Stomach smooth muscle (tissue), 2 donors: Measurements from ENCODE around the gene PSMD8.
A peak's percentile ranks its signal among the peaks of the same experiment; 100 is the strongest.

Source experiments
- H3K27ac ChIP-seq: one replicate; pipeline ENCODE4 v1.7.0; 2013; ENCODE audit warnings: mild to moderate bottlenecking, low read length, inconsistent platforms
- H3K27me3 ChIP-seq, 2 donors: one replicate each; pipeline ENCODE4 v1.7.0; 2013; ENCODE audit warnings: low read length in 2 of 2; ENCODE audit not compliant: insufficient read depth in 2 of 2, control insufficient read depth in 1 of 2
- H3K36me3 ChIP-seq, 2 donors: one replicate each; pipeline ENCODE4 v1.7.0; 2013; ENCODE audit warnings: low read length in 2 of 2; ENCODE audit not compliant: control insufficient read depth in 2 of 2, insufficient read depth in 2 of 2
- H3K4me1 ChIP-seq: one replicate; pipeline ENCODE4 v1.7.0; 2013; ENCODE audit warnings: low read length; ENCODE audit not compliant: control insufficient read depth, insufficient read depth
- H3K4me3 ChIP-seq, 2 donors: one replicate each; pipeline ENCODE4 v1.7.0; 2013; ENCODE audit warnings: low read length in 2 of 2
- H3K9ac ChIP-seq, 2 donors: one replicate each; pipeline ENCODE4 v1.7.0; 2013; ENCODE audit warnings: low read length in 2 of 2, mild to moderate bottlenecking in 1 of 2
- H3K9me3 ChIP-seq, 2 donors: one replicate each; pipeline ENCODE4 v1.7.0; 2013; ENCODE audit warnings: low read length in 2 of 2; ENCODE audit not compliant: control insufficient read depth in 2 of 2
- donor health status: healthy.
- donor health status: Pancreatic carcinoma.

The PSMD8 gene

DNA sequence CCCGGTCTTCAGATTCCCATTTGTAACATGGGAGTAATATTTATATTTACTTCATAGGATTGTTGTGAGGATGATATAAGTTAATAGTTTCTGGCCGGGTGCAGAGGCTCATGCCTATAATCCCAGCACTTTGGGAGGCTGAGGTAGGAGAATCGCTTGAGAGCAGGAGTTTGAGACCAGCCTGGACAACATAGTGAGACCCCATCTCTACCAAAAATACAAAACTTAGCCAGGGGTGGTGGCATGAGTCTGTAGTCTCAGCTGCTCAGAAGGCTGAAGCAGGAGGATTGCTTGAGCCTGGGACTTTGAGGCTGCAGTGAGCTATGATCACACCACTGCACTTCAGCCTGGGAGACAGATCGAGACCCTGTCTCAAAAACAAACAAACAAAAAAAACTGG lies 27.5 kb upstream of the PSMD8 start:
- Histone ChIP-seq H3K9ac (no peak overlapping the region), H3K36me3 (peaks cover 2 to 4% of the 10 kb centered on the region in 2 donors), H3K4me1 (no peaks in the 10 kb centered on the region)

GRCh38 chr19:38350883-38351282 lies 23.5 kb upstream of the PSMD8 start:
- Histone ChIP-seq H3K4me1 (no peaks in the 10 kb centered on the region), H3K27ac (no peak overlapping the region), H3K27me3 (peaks cover 10 to 15% of the 10 kb centered on the region in 2 donors), H3K36me3 (no peaks in the 10 kb centered on the region), H3K9me3 (no peaks in the 10 kb centered on the region), H3K9ac (no peak overlapping the region), H3K4me3 (no peak overlapping the region)

More for the DNA sequence above, 27.5 kb upstream of the PSMD8 start:
- no peak overlapping the region for H3K27ac ChIP-seq
- no peak overlapping the region for H3K4me3 ChIP-seq
- H3K27me3 ChIP-seq, result peaks cover 1 to 2% of the 10 kb centered on the region in 2 donors
- no peaks in the 10 kb centered on the region for H3K9me3 ChIP-seq

DNA sequence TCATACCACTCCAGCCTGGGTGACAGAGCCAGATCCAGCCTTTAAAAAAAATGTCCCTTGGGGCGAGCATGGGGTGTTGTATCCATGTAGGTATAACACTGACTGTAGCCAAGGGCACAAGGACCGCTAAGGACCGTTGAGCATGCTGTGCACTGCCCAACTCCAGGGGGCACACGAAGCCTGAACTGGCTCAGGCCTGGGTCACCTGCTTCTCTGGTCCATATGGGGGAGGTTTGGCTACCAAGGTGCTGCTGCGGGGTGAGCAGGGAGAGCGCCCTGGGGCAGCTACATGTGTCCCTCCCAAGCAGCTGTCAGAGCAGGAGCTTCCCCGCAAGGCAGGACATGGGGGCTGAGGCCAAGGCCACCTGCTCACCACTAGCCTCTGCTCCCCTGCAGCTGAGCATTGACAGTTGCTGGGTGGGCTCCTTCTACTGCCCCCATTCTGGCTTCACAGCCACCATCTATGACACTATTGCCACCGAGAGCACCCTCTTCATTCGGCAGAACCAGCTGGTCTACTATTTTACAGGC lies 22.4 kb upstream of the PSMD8 start:
- no peak overlapping the region for H3K4me3 ChIP-seq
- no peak overlapping the region for H3K9ac ChIP-seq
- no peaks in the 10 kb centered on the region for H3K36me3 ChIP-seq
- H3K9me3 ChIP-seq, result no peaks in the 10 kb centered on the region
- no peak overlapping the region for H3K27ac ChIP-seq
- H3K4me1 ChIP-seq, result no peaks in the 10 kb centered on the region
- peaks cover 17 to 20% of the 10 kb centered on the region in 2 donors for H3K27me3 ChIP-seq

- H3K9ac ChIP-seq, result no peak overlapping the region
- no peaks in the 10 kb centered on the region for H3K4me1 ChIP-seq
- no peaks in the 10 kb centered on the region for H3K9me3 ChIP-seq
- H3K27me3 ChIP-seq, result peaks cover 17 to 20% of the 10 kb centered on the region in 2 donors
- no peak overlapping the region for H3K27ac ChIP-seq
- H3K4me3 ChIP-seq, result no peak overlapping the region
- H3K36me3 ChIP-seq, result no peaks in the 10 kb centered on the region
Observed at GRCh38 chr19:38352611-38353010, 21.8 kb upstream of the PSMD8 start.

GRCh38 chr19:38355728-38356725 lies 18.3 kb upstream of the PSMD8 start:
- peaks cover 30 to 34% of the 10 kb centered on the region in 2 donors for H3K27me3 ChIP-seq

DNA sequence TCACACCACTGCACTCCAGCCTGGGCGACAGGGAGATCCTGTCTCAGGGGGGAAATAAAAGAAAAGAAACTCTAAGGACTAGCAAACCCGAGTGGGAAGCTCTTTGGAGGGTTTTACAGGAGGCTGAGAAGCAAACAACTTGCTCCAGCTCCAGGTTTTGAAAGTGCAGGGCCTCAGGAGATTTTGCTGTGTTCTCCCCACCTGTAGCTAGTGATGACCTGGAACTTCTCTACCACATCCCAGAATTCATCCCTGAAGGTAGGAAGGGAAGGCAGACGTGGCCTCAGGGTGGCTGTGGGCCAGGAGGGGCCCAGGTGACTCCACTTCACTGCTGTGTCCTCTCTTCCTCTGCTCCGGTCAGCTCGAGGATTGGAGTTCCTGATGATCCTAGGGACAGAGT lies 16.3 kb upstream of the PSMD8 start:
- Histone ChIP-seq H3K9ac (no peak overlapping the region), H3K27me3 (peaks cover 33 to 36% of the 10 kb centered on the region in 2 donors), H3K36me3 (no peaks in the 10 kb centered on the region)

More at GRCh38 chr19:38355728-38356725, 18.3 kb upstream of the PSMD8 start:
- no peaks in the 10 kb centered on the region for H3K9me3 ChIP-seq
- H3K4me1 ChIP-seq, result no peaks in the 10 kb centered on the region
- H3K9ac ChIP-seq, result no peak overlapping the region
- no peak overlapping the region for H3K27ac ChIP-seq
- H3K36me3 ChIP-seq, result no peaks in the 10 kb centered on the region
- no peak overlapping the region for H3K4me3 ChIP-seq

GRCh38 chr19:38359242-38360021 lies 14.9 kb upstream of the PSMD8 start:
- Histone ChIP-seq H3K4me1 (peaks cover 14% of the 10 kb centered on the region), H3K4me3 (no peak overlapping the region), H3K9me3 (no peaks in the 10 kb centered on the region), H3K9ac (no peak overlapping the region), H3K27ac (no peak overlapping the region), H3K36me3 (no peaks in the 10 kb centered on the region), H3K27me3 (peaks cover 29 to 32% of the 10 kb centered on the region in 2 donors)

More for the DNA sequence above, 16.3 kb upstream of the PSMD8 start:
- H3K27ac ChIP-seq, result no peak overlapping the region
- H3K4me3 ChIP-seq, result no peak overlapping the region
- no peaks in the 10 kb centered on the region for H3K9me3 ChIP-seq
- peaks cover 14% of the 10 kb centered on the region for H3K4me1 ChIP-seq

GRCh38 chr19:38360351-38360750 lies 14.0 kb upstream of the PSMD8 start:
- Histone ChIP-seq H3K4me1 (peaks cover 14% of the 10 kb centered on the region), H3K4me3 (no peak overlapping the region), H3K9me3 (no peaks in the 10 kb centered on the region), H3K36me3 (no peaks in the 10 kb centered on the region), H3K9ac (no peak overlapping the region), H3K27ac (no peak overlapping the region), H3K27me3 (peaks cover 29 to 35% of the 10 kb centered on the region in 2 donors)

DNA sequence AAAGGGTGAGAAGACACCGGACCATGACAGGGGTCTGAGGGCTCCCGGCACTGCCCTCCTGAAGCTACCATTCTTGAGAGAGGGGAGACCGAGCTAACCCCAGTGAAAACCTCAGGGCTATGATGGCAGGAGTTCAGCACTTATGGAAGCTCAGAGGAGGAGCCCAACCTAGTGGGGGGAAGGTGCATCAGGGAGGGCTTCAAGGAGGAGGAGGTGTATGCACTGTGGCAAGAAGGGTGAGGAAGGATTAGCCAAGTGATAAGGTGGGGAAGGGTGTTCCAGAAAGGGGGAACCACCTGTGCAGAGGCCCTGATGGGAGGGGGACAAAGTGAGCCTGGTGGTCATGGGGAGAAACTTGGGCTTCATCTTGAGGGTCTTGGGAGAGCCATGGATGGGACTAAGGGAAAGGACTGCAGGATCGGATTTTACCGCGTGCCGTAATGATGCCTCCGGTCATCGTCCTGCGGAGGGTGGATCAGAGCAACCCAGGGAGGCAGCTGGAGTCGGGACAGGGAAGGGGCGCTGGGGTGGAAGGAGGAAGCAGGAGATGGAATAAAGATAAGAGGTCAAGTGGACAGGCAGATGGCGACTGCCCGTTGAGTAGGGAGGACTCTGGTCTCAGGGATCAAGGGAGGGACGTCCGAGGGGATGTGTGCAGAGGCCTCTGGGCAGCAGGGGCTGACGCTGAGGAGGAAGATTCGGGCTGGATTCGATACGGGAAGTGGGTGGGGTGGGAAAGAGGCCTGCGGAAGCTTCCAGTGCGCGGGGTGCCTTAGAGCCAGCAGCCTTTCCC lies 13.3 kb upstream of the PSMD8 start:
- no peaks in the 10 kb centered on the region for H3K9me3 ChIP-seq
- H3K36me3 ChIP-seq, result no peaks in the 10 kb centered on the region
- H3K9ac ChIP-seq, result peak overlapping the region in 1 of 2 donors; percentile 22
- H3K27ac ChIP-seq, result no peak overlapping the region
- peaks cover 14% of the 10 kb centered on the region for H3K4me1 ChIP-seq
- H3K27me3 ChIP-seq, result peaks cover 29 to 34% of the 10 kb centered on the region in 2 donors
- H3K4me3 ChIP-seq, result peak overlapping the region; percentile 52 to 75

DNA sequence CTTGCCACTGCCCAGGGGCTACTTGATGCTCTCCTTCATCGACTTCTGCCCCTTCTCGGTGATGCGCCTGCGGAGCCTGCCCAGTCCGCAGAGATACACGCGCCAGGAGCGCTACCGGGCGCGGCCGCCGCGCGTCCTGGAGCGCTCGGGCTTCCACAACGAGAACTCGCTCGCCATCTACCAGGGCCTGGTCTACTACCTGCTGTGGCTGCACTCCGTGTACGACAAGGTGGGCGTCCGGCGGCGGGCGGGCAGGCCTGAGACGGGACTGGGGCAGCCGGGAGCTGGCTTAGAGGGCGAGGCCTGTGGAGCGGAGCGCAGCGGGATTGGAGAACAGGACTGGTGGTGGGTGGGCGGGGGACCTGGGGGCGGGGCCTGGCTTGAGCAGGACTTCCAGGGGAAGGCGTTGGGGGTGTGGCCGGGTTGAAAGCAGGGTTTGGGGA lies 12.7 kb upstream of the PSMD8 start:
- Histone ChIP-seq H3K27me3 (peaks cover 24 to 28% of the 10 kb centered on the region in 2 donors), H3K36me3 (no peaks in the 10 kb centered on the region), H3K27ac (no peak overlapping the region), H3K9ac (peak overlapping the region in 1 of 2 donors; percentile 22), H3K4me3 (peak overlapping the region; percentile 59 to 75), H3K4me1 (peaks cover 14% of the 10 kb centered on the region), H3K9me3 (no peaks in the 10 kb centered on the region)
